Measurements from ENCODE around the gene TUBB3. TPM values are rescaled to one million over a fixed set of nuclear protein-coding genes. Genes with fewer than 3 reads are reported as not detected.
"Not testable (repeated sequence)": the region's sequence is repeated elsewhere in the genome, so short reads cannot be mapped to it uniquely, and the experiment has no call there.

The TUBB3 gene
- total and polyA plus RNA-seq, 7 experiments from 2014 or later, result 0.22 to 2.8 (median 0.48) TPM; not detected in 4

DNA sequence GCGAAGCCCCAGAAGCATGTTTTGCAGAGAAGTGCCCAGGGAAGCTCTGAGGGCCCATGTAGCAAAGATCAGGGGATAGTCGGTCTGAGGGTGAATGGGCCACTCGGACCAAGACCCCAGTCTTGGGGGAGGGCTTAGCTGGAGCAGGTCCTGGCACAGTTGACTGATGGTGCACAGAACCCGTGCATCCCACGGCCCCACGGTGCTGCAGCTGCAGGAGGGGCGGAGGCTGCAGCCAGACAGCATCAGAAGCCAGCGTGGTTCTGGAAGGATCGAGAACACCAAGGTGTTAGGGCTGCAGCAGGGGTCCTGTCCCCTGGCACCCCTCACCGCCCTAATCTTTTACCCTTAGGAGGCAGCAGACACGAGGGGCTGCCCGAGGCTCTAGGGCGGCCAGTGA is 11.0 kb upstream of the TUBB3 start:
- peaks cover 0 to 43% (median 5%) of the 10 kb centered on the region in 3 experiments for H3K36me3 ChIP-seq (ENCODE audit: control insufficient read depth in 2 of 3, insufficient read depth in 3 of 3, low read length in 3 of 3)
- no peak overlapping the region for H3K27ac Mint-ChIP-seq
- H3K4me1 ChIP-seq (ENCODE audit: control insufficient read depth in 2 of 2, insufficient read depth in 2 of 2, low read length in 2 of 2), result peaks cover 5 to 7% of the 10 kb centered on the region in 2 donors
- peaks cover 5 to 21% (median 8%) of the 10 kb centered on the region in 7 donors for H3K4me1 Mint-ChIP-seq
- DNase-seq, result no peak
- ATAC-seq, result no peak
- intact Hi-C loops (cut with micrococcal nuclease), result no loop called here
- peaks cover 0 to 29% (median 3%) of the 10 kb centered on the region in 5 donors for H3K36me3 Mint-ChIP-seq
- H3K9me3 Mint-ChIP-seq, result no peaks in the 10 kb centered on the region
- H3K27me3 Mint-ChIP-seq, result no peaks in the 10 kb centered on the region
- CTCF ChIA-PET, result interaction anchor here (0.7 to 1.4 kb wide), 2 partner anchors 12 to 206 kb away, joined by 3 read pairs; no protein-coding TSS in a partner anchor
- H3K4me3 ChIP-seq (ENCODE audit: low read length), result no peak overlapping the region
- H3K4me3 Mint-ChIP-seq, result no peak overlapping the region
- no peaks in the 10 kb centered on the region for H3K27me3 ChIP-seq (ENCODE audit: control insufficient read depth in 2 of 2, insufficient read depth in 2 of 2, low read length in 2 of 2)
- H3K27ac ChIP-seq (ENCODE audit: low read depth, low read length), result no peak overlapping the region
- POLR2A ChIA-PET, result interaction anchor here (1.1 kb wide), 2 partner anchors 16 to 36 kb away, joined by 3 read pairs; no protein-coding TSS in a partner anchor
- no peaks in the 10 kb centered on the region for H3K9me3 ChIP-seq (ENCODE audit: control insufficient read depth in 2 of 3, low read length in 3 of 3)

DNA sequence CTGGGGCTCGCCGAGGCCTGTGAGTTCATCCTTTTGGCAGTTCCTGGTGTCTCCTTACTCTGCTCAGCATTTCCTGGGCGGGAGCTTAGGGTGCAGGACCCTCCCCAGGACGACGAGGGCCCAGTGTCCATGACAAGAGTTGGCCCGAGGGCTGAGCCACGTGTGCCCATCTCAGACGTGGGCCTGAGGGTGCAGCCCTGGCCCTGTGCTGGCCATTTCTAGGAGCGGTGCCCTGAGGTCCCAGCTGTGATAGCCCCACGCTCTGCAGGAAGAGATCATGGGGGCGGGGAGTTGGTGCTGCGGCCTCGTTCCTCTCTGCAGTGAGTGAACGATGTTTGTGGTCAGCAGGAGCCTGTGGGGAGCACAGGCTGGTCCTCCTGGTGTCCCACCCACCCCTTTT is 10.5 kb upstream of the TUBB3 start:
- Histone ChIP-seq H3K27me3 (ENCODE audit: control insufficient read depth in 2 of 2, insufficient read depth in 2 of 2, low read length in 2 of 2) (no peaks in the 10 kb centered on the region), H3K9me3 (ENCODE audit: control insufficient read depth in 2 of 3, low read length in 3 of 3) (no peaks in the 10 kb centered on the region), H3K4me1 (ENCODE audit: control insufficient read depth in 2 of 2, insufficient read depth in 2 of 2, low read length in 2 of 2) (peaks cover 10 to 12% of the 10 kb centered on the region in 2 donors), H3K27ac (ENCODE audit: low read depth, low read length) (no peak overlapping the region), H3K4me3 (ENCODE audit: low read length) (no peak overlapping the region), H3K36me3 (ENCODE audit: control insufficient read depth in 2 of 3, insufficient read depth in 3 of 3, low read length in 3 of 3) (peaks cover 0 to 42% (median 5%) of the 10 kb centered on the region in 3 experiments)
- ChIA-PET POLR2A (interaction anchor here (0.7 to 1.1 kb wide), 4 partner anchors 15 to 405 kb away, joined by 3 to 5 read pairs (median 3); no protein-coding TSS in a partner anchor), CTCF (interaction anchor here (0.7 to 1.4 kb wide), 2 partner anchors 11 to 206 kb away, joined by 3 read pairs; no protein-coding TSS in a partner anchor)
- ATAC-seq (no peak), DNase-seq (no peak)
- intact Hi-C loops (cut with micrococcal nuclease), result no loop called here
- Mint-ChIP-seq H3K4me3 (no peak overlapping the region), H3K4me1 (peaks cover 7 to 26% (median 12%) of the 10 kb centered on the region in 7 donors), H3K9me3 (no peaks in the 10 kb centered on the region), H3K36me3 (peaks cover 0 to 29% (median 3%) of the 10 kb centered on the region in 5 donors), H3K27me3 (peaks cover 0 to 1% (median 0%) of the 10 kb centered on the region in 5 donors), H3K27ac (no peak overlapping the region)

DNA sequence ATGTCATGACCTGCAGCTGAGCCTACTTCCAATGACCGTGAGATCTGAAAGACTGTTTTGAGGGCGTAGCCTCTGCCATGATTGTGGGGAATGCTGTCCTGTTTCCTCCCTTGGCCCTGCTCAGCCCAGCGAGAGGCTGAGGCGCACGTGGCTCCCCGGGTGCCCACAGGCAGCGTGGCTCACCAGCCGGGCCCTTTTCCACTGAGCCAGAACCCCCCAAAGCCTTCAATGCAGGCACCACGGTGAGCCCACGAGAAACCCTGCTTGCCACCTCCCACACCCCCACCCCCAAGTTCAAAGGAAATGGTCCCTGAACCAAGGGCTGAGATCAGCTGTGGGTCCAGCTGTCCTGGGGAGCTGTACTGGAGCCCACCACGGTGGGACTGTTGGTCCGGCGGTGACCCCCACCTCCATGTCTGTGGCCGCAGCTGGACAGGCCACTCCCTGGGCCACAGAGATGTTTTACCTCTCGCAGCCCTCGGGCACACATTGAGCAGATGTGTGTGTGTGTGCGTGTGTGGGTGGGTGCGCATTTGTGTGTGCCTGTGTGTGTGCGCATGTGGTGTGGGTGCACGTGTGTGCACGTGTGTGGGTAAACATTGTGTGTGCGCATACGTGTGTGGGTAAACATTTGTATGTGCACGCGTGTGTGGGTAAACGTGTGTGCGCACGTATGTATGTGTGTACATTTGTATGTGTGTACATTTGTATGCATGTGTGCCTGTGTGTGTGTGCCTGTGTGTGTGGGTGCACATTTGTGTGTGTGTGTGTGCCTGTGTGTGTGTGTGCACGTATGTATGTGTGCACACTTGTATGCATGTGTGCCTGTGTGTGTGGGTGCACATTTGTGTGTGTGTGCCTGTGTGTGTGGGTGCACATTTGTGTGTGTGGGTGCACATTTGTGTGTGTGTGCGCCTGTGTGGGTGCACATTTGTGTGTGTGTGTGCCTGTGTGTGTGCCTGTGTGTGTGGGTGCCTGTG is 9.4 kb upstream of the TUBB3 start:
- ChIA-PET POLR2A (interaction anchor here (0.7 to 1.0 kb wide), 2 partner anchors 43 to 406 kb away, joined by 3 to 5 read pairs; no protein-coding TSS in a partner anchor), CTCF (no interaction called here)
- Histone ChIP-seq H3K27me3 (ENCODE audit: control insufficient read depth in 2 of 2, insufficient read depth in 2 of 2, low read length in 2 of 2) (no peaks in the 10 kb centered on the region), H3K27ac (ENCODE audit: low read depth, low read length) (no peak overlapping the region), H3K4me1 (ENCODE audit: control insufficient read depth in 2 of 2, insufficient read depth in 2 of 2, low read length in 2 of 2) (peaks cover 19 to 22% of the 10 kb centered on the region in 2 donors), H3K36me3 (ENCODE audit: control insufficient read depth in 2 of 3, insufficient read depth in 3 of 3, low read length in 3 of 3) (peaks cover 0 to 32% (median 5%) of the 10 kb centered on the region in 3 experiments), H3K4me3 (ENCODE audit: low read length) (no peak overlapping the region), H3K9me3 (ENCODE audit: control insufficient read depth in 2 of 3, low read length in 3 of 3) (no peaks in the 10 kb centered on the region)
- intact Hi-C loops (cut with micrococcal nuclease), result no loop called here
- DNase-seq, result no peak
- peaks cover 11 to 32% (median 18%) of the 10 kb centered on the region in 7 donors for H3K4me1 Mint-ChIP-seq
- H3K9me3 Mint-ChIP-seq, result no peaks in the 10 kb centered on the region
- peaks cover 0 to 26% (median 3%) of the 10 kb centered on the region in 5 donors for H3K36me3 Mint-ChIP-seq
- H3K4me3 Mint-ChIP-seq, result no peak overlapping the region
- H3K27me3 Mint-ChIP-seq, result peaks cover 0 to 6% (median 0%) of the 10 kb centered on the region in 5 donors
- ATAC-seq, result no peak
- H3K27ac Mint-ChIP-seq, result peak overlapping the region in 3 of 9 donors; percentile 38 to 62 (median 40)

DNA sequence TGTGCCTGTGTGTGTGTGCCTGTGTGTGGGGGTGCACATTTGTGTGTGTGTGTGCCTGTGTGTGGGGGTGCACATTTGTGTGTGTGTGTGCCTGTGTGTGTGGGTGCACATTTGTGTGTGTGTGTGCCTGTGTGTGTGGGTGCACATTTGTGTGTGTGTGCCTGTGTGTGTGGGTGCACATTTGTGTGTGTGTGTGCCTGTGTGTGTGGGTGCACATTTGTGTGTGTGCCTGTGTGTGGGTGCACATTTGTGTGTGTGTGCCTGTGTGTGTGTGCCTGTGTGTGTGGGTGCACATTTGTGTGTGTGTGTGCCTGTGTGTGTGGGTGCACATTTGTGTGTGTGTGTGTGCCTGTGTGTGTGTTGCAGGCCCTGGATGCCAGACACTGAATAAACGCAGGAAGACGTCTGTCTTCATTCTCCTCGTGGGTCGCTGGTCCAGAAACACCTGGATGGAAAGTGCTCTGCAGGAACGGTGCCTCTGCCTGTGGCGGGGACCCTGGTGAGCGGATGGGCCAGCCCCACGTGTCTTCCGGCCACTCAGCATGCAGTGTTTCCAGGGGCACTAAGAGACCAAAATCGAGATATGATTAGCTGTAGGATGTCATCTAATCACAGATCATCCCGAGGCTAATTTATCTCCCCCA is 8.4 kb upstream of the TUBB3 start:
- H3K27ac Mint-ChIP-seq; H3K9me3 ChIP-seq (ENCODE audit: control insufficient read depth in 2 of 3, low read length in 3 of 3); H3K4me3 Mint-ChIP-seq; H3K4me3 ChIP-seq (ENCODE audit: low read length); DNase-seq; H3K27me3 ChIP-seq (ENCODE audit: control insufficient read depth in 2 of 2, insufficient read depth in 2 of 2, low read length in 2 of 2); H3K9me3 Mint-ChIP-seq; POLR2A ChIA-PET; H3K27ac ChIP-seq (ENCODE audit: low read depth, low read length); CTCF ChIA-PET; ATAC-seq: not testable (repeated sequence)
- peaks cover 24 to 25% of the 10 kb centered on the region in 2 donors for H3K4me1 ChIP-seq (ENCODE audit: control insufficient read depth in 2 of 2, insufficient read depth in 2 of 2, low read length in 2 of 2)
- Mint-ChIP-seq H3K4me1 (peaks cover 16 to 39% (median 26%) of the 10 kb centered on the region in 7 donors), H3K27me3 (peaks cover 0 to 14% (median 5%) of the 10 kb centered on the region in 5 donors), H3K36me3 (peaks cover 0 to 22% (median 0%) of the 10 kb centered on the region in 5 donors)
- intact Hi-C loops (cut with micrococcal nuclease), result loop anchor here (5.0 kb wide), 2 partner anchors 42 to 192 kb away; partner anchors contain the start of genes TCF25 (in 1 of the 2), VPS9D1 (in 1 of the 2) and ZNF276 (in 1 of the 2)
- H3K36me3 ChIP-seq (ENCODE audit: control insufficient read depth in 2 of 3, insufficient read depth in 3 of 3, low read length in 3 of 3), result peaks cover 0 to 26% (median 5%) of the 10 kb centered on the region in 3 experiments

DNA sequence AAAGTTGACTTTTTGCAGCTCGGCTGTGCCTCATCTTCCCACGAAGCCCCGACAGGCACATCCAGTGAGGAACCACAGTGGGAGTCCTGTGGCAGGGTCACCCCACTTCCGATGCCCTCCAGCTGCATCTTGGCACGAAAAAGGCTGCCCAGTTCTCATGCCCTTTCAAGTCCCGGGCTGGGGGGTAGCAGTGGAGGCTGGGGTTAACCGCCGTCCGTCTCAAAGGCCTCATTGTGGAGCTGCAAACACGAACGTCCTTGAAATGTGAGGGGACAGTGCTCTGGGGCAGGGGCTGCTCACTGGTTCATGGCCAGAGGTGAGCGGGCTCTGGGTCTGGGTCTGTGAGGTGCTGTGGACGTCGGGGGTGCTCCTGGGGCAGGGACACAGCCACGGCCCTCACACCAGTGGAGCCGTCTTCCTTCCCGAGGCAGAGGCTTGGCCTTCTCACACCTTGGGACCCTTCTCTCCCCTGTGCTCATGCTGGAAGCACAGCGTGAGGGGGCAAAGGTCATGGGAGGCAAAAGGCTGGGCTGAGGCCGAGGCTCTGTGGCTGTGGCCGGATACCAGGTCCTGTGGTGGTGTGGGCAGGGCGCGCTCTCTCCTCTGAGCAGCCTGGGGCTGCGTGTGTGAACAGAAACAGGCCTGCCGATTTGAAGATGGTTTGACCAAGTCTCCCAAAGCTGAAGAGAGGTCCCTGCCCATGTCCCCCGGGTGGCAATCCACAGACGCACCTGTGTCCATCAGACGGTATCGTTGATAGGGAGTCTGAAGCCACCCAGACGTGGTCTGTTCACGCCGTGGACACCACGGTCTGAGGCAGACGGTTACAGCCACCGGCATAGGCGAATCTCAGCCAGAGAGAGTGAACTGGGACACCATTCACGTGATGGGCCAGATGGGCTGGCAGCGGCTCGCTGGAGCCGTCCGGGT is 7.6 kb upstream of the TUBB3 start:
- H3K27ac Mint-ChIP-seq, result no peak overlapping the region

More for the DNA sequence above, 7.6 kb upstream of the TUBB3 start:
- CTCF ChIA-PET, result no interaction called here
- H3K4me3 Mint-ChIP-seq, result peak overlapping the region in 3 of 10 donors; percentile 17 to 44 (median 33)
- no peaks in the 10 kb centered on the region for H3K9me3 Mint-ChIP-seq
- Histone ChIP-seq H3K4me3 (ENCODE audit: low read length) (no peak overlapping the region), H3K36me3 (ENCODE audit: control insufficient read depth in 2 of 3, insufficient read depth in 3 of 3, low read length in 3 of 3) (peaks cover 0 to 25% (median 4%) of the 10 kb centered on the region in 3 experiments), H3K9me3 (ENCODE audit: control insufficient read depth in 2 of 3, low read length in 3 of 3) (no peaks in the 10 kb centered on the region), H3K4me1 (ENCODE audit: control insufficient read depth in 2 of 2, insufficient read depth in 2 of 2, low read length in 2 of 2) (peaks cover 20 to 26% of the 10 kb centered on the region in 2 donors), H3K27ac (ENCODE audit: low read depth, low read length) (no peak overlapping the region), H3K27me3 (ENCODE audit: control insufficient read depth in 2 of 2, insufficient read depth in 2 of 2, low read length in 2 of 2) (no peaks in the 10 kb centered on the region)
- POLR2A ChIA-PET, result no interaction called here
- ATAC-seq, result no peak
- no peak for DNase-seq
- H3K27me3 Mint-ChIP-seq, result peaks cover 0 to 19% (median 10%) of the 10 kb centered on the region in 5 donors
- peaks cover 0 to 17% (median 0%) of the 10 kb centered on the region in 5 donors for H3K36me3 Mint-ChIP-seq
- intact Hi-C loops (cut with micrococcal nuclease), result loop anchor here (5.0 kb wide), 2 partner anchors 43 to 193 kb away; partner anchors contain the start of genes TCF25 (in 1 of the 2), VPS9D1 (in 1 of the 2) and ZNF276 (in 1 of the 2)
- peaks cover 19 to 42% (median 28%) of the 10 kb centered on the region in 7 donors for H3K4me1 Mint-ChIP-seq
